Panc1 (cell line): ENCODE measurements around the gene MAST4. TPM values are rescaled to one million over a fixed set of nuclear protein-coding genes. Genes with fewer than 3 reads are reported as not detected.

Experiments
- ATAC-seq: fragments of 200-7000 bp; cut with Tn5 transposase; 2 replicates; pipeline ENCODE4 v1.9.1; 2020; ENCODE audit warnings: mild to moderate bottlenecking, moderate library complexity
- BruUV-seq: library from RNA; stranded (reverse); fragments of 400-500 nt; replicated peaks from 2 replicates; lab custom pipeline; 2021; lab: Mats Ljungman, UMichigan
- CTCF ChIA-PET: fragments of 300-600 bp; sonication (Branson Sonifier 250); formaldehyde crosslinking; loops from one replicate; lab custom pipeline; 2022; ENCODE audit warnings: antibody characterized with exemption; lab: Charles Lee
- POLR2A ChIA-PET: fragments of 300-600 bp; sonication (Branson Sonifier 250); formaldehyde crosslinking; loops from one replicate; lab custom pipeline; 2022; ENCODE audit warnings: antibody characterized with exemption; lab: Charles Lee
- DNase-seq: peaks from one replicate; pipeline ENCODE4 v3.0.0-alpha.2; 2010; ENCODE audit warnings: low read depth, low spot score
- H3K27ac ChIP-seq: 2 replicates; pipeline ENCODE4 v1.5.1; 2011; ENCODE audit warnings: mild to moderate bottlenecking, low read length, inconsistent platforms
- H3K27me3 ChIP-seq: fragments of 200-500 bp; sonication (Bioruptor generic); 2 replicates; pipeline ENCODE4 v1.6.0; 2014; ENCODE audit warnings: low read length, inconsistent platforms; ENCODE audit not compliant: control insufficient read depth, insufficient read depth
- H3K36me3 ChIP-seq: fragments of 200-500 bp; sonication (Bioruptor generic); 2 replicates; pipeline ENCODE4 v1.5.1; 2014; ENCODE audit warnings: inconsistent platforms, mild to moderate bottlenecking, low read length, moderate library complexity; ENCODE audit not compliant: control insufficient read depth, insufficient read depth
- H3K4me1 ChIP-seq: 2 replicates; pipeline ENCODE4 v1.5.1; 2011; ENCODE audit warnings: inconsistent platforms, mild to moderate bottlenecking, low read length, moderate library complexity; ENCODE audit not compliant: control insufficient read depth, insufficient read depth
- H3K4me3 ChIP-seq, 2 experiments: 2 replicates each; pipeline ENCODE4 v1.5.1; 2011 to 2012; ENCODE audit warnings: low read depth in 2 of 2, low read length in 2 of 2, mild to moderate bottlenecking in 2 of 2, inconsistent platforms in 1 of 2, moderate library complexity in 1 of 2
- H3K9me3 ChIP-seq: fragments of 200-500 bp; sonication (Bioruptor generic); 2 replicates; pipeline ENCODE4 v1.5.1; 2014; ENCODE audit warnings: low read depth, mild to moderate bottlenecking, inconsistent platforms, low read length, moderate library complexity; ENCODE audit not compliant: control insufficient read depth, insufficient read depth
- CTCF ChIP-seq: fragments of 450-650 bp; IDR thresholded peaks from 2 replicates; pipeline ENCODE4 v1.5.1; 2017; ENCODE audit warnings: mild to moderate bottlenecking
- POLR2AphosphoS5 ChIP-seq: IDR thresholded peaks from 2 replicates; pipeline ENCODE4 v1.6.1; 2012; ENCODE audit warnings: mild to moderate bottlenecking, low read depth, low read length, moderate library complexity
- REST ChIP-seq, 2 experiments: IDR thresholded peaks; 2 replicates each; pipeline ENCODE4 v1.6.1; 2011 to 2012; ENCODE audit warnings: low read depth in 2 of 2, control low read depth in 1 of 2, low read length in 1 of 2, mild to moderate bottlenecking in 1 of 2, moderate library complexity in 1 of 2; ENCODE audit not compliant: insufficient read depth in 1 of 2
- SIN3A ChIP-seq: IDR thresholded peaks from 2 replicates; pipeline ENCODE4 v1.6.1; 2012; ENCODE audit warnings: low read depth, mild to moderate bottlenecking, low read length, moderate library complexity, borderline replicate concordance; ENCODE audit not compliant: insufficient read depth
- TCF7L2 ChIP-seq: IDR thresholded peaks from 2 replicates; pipeline ENCODE4 v1.6.1; 2011; ENCODE audit warnings: mild to moderate bottlenecking, low read depth, low read length, inconsistent platforms
- in situ Hi-C: cut with HindIII; loops from 2 replicates; pipeline ENCODE4 v1.10.0; 2016; ENCODE audit warnings: low sequenced_read_pairs, low pct_unique_long_range_greater_than_20kb
- intact Hi-C: fragments of 100-400 bp; cut with micrococcal nuclease; formaldehyde crosslinking; loops from one replicate; pipeline ENCODE4 v1.10.0; 2022; ENCODE audit not compliant: unreplicated experiment
- total RNA-seq: library from RNA; stranded (reverse); gene quantifications from one replicate; pipeline ENCODE4 v1.2.1, GENCODE V29; 2021; ENCODE audit not compliant: unreplicated experiment

Gene MAST4
- total RNA-seq, 1 experiment from 2014 or later, result 1.8 TPM

GRCh38 chr5:66616520-66617225, 20.5 kb downstream of the MAST4 start:
- Histone ChIP-seq H3K27ac (no peak overlapping the region), H3K36me3 (no peaks in the 10 kb centered on the region), H3K27me3 (peaks cover 5% of the 10 kb centered on the region), H3K9me3 (no peaks in the 10 kb centered on the region), H3K4me1 (no peaks in the 10 kb centered on the region; the same call in 1 of the 2 replicates), H3K4me3 (no peak overlapping the region)
- BruUV-seq, result no TSS peak
- in situ Hi-C loops (no loop called here), intact Hi-C loops (no loop called here)
- ChIA-PET CTCF (no interaction called here), POLR2A (no interaction called here)
- no peak for TF ChIP-seq REST (IDR thresholded peaks at IDR 0.05; ENCODE audit: insufficient read depth in 1 of 2, low read depth in 2 of 2, low read length in 1 of 2)
- TF ChIP-seq SIN3A, result no peak
- TF ChIP-seq CTCF, result no peak
- TF ChIP-seq TCF7L2, result no peak
- no peak for TF ChIP-seq POLR2AphosphoS5
- ATAC-seq (no peak), DNase-seq (no peak)

- Histone ChIP-seq H3K27me3 (peaks cover 5% of the 10 kb centered on the region), H3K4me1 (no peaks in the 10 kb centered on the region; the same call in 1 of the 2 replicates), H3K4me3 (no peak overlapping the region), H3K9me3 (no peaks in the 10 kb centered on the region), H3K27ac (no peak overlapping the region), H3K36me3 (no peaks in the 10 kb centered on the region)
- ChIA-PET CTCF (no interaction called here), POLR2A (no interaction called here)
- intact Hi-C loops (no loop called here), in situ Hi-C loops (no loop called here)
- TF ChIP-seq REST (IDR thresholded peaks at IDR 0.05; ENCODE audit: insufficient read depth in 1 of 2, low read depth in 2 of 2, low read length in 1 of 2) (no peak), SIN3A (no peak), CTCF (no peak), TCF7L2 (no peak), POLR2AphosphoS5 (no peak)
- no peak for ATAC-seq
- DNase-seq, result no peak
- no TSS peak for BruUV-seq
Measured at GRCh38 chr5:66617226-66617861, 21.2 kb downstream of the MAST4 start.
